Stimulated activated CD8-positive, alpha-beta memory T cell treated with anti-CD3 and anti-CD28 coated beads, Interleukin-15, amount 100 ng/mL, for 24 hours (primary cell): ENCODE results near the gene HNRNPAB.
"Not testable (repeated sequence)": the region's sequence is repeated elsewhere in the genome, so short reads cannot be mapped to it uniquely, and the experiment has no call there.

ENCODE experiments used
- DNase-seq: peaks from one replicate; pipeline ENCODE4 v3.0.0-alpha.2; 2020; ENCODE audit warnings: low read depth

Gene HNRNPAB

DNA sequence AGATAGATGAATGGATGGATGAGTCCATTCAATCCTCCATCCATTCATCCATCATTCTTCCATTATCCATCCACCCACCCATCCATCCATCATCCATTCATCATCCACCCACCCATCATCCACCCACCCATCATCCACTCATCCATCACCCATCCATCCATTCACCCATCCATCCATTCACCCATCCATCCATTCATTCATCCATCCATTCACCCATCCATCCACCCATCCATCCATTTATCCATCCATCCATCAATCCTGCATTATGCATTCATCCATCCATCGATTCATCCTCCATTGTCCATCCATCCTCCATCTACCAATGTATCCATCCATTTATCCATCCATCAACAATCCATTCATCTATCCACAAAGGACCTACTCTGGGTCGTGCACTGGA is 41.1 kb downstream of the HNRNPAB start:
- DNase-seq = no peak

DNA sequence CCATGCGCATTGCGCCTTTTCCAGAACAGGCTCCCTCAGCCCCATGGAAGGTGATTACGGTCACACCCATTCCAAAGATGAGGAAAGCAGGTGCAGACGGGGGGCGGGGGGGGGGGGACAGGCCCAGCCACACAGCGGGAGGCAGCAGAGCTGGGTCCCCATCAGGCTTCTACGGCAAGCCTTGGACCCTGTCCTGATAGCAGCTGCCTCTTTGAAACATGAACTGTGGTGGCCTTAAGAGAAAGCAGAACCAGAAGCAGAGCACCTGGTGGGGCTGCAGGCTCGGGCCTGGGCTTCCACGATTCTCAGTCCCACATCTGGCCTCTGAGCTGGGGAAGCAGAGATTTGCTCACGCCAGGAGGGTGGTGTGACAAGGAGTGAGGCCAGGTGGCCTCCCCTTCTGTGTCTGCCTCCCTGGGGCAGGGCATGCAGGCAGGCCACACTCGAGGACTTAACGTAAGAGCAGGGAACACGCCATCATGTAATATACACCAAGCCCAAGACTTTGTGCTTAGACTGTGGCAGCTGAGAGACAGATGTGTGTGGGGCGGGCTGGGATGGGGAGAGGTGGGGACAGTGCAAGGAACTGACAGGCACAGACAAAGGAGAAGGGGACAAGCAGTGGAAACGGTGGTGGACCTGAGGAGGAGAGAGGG is 42.4 kb downstream of the HNRNPAB start:
- DNase-seq = no peak

- DNase-seq = no peak
Observed at GRCh38 chr5:178247481-178248456, 43.4 kb downstream of the HNRNPAB start.

- no peak for DNase-seq
Observed at GRCh38 chr5:178248750-178249149, 44.4 kb downstream of the HNRNPAB start.

GRCh38 chr5:178249191-178249989 is 45.1 kb downstream of the HNRNPAB start:
- no peak for DNase-seq

- DNase-seq = no peak
Observed at GRCh38 chr5:178250263-178250662, 45.9 kb downstream of the HNRNPAB start.

- no peak for DNase-seq
Observed at GRCh38 chr5:178252258-178252657, 47.9 kb downstream of the HNRNPAB start.

DNA sequence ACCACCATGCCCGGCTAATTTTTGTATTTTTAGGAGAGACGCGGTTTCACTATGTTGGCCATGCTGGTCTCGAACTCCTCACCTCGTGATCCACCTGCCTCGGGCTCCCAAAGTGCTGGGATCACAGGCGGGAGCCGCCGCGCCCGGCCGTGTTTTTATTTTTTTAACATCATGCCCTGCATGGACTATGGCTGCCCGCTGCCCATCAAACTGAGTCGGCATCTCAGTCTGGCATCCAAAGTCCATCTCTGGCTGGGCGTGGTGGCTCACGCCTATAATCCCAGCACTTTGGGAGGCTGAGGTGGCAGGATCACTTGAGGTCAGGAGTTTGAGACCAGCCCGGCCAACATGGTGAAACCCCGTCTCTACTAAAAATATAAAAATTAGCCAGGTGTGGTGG is 49.3 kb downstream of the HNRNPAB start:
- not testable (repeated sequence) for DNase-seq

DNA sequence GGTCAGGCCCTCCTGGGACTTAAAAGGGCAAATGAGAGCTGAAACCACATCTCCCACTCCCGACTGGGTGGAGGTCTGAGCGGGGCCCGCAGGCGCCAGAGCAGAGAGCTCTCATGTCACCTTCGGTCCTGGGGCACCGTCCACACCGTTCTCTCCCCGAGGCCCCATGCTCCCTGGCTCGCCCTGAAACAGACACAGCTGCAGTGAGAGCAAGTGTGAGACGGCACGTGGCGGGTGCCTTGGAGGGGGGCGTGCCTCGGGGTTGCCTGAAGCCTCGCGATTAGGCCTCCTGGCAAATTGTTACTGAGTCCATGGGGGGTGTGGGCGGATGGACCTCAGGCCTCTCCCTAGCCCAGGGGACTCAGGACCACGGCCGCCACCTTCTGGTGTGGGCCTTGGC is 52.4 kb downstream of the HNRNPAB start:
- DNase-seq = no peak

- no peak for DNase-seq
Observed at GRCh38 chr5:178257650-178258049, 53.3 kb downstream of the HNRNPAB start.

DNA sequence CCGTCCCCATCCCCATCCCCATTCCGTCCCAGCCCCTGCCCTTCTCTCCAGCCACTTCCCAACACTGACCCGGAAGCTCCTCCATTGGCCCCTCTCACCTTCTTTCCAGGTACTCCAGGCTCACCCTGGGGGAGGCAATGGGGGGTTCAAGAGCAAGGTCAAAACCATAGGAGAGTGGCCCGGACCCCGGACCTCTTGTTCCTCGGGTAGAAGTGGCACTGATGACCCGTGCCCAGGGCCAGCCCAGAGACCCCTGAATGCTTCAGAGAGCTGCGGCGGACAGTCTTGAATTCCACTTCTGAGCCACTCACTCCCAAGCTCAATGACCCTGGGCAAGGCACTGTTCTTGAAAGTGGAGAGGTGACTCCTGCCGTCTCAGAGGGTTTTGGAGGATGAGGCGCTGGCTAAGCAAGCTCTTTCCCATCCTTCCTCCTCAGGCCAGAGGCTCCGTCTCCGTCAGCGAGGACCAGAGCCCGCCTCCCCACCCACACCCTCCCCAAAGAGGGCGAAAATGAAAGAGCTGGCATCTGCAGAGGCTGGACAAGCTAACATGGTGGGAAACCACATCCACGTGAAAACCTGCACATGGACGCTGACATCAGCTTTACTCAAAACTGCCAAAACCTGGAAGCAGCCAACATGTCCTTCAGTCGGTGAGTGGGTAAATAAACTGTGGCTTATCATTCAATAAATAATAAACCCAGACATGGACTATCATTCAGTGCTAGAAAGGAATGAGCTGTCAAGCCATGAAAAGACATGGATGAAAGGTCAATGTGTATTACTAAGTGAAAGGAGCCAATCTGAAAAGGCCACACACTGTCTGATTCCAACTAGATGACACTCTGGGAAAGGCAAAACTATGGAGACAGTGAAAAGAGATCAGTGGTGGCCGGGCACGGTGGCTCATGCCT is 55.5 kb downstream of the HNRNPAB start:
- no peak for DNase-seq
